ENCODE measurements around the gene PRTG.

DNA sequence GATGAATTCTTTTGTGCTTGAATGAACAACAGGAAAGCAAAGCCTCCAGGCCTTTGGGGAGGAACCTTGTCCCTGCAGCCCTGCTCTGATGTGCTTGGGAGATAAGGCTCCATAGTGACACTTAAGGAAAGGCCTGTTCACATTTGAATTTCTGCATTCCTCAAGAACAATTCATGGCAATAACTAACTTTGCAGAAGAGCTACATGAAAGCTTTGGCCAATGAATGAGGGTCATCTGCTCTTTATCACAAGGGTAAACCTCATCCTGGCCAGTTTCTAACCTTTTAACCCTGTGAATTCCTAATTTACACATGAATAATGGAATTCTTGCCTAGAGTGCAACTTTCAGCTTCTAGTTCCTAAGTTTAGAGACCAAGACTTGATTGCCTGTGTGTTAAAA is 5.6 kb downstream of the PRTG start:
- TF ChIP-seq CTCF (IDR thresholded peaks at IDR 0.05 in 4 of 5, conservative IDR thresholded peaks at IDR 0.05 in 1 of 5) (no peak), POLR2A (IDR thresholded peaks at IDR 0.05) (no peak)
